Panc1 (cell line): Measurements from ENCODE around the gene CDH8. TPM values are rescaled to one million over a fixed set of nuclear protein-coding genes. Genes with fewer than 3 reads are reported as not detected.

Experiments used
- ATAC-seq: fragments of 200-7000 bp; cut with Tn5 transposase; 2 replicates; pipeline ENCODE4 v1.9.1; 2020; ENCODE audit warnings: mild to moderate bottlenecking, moderate library complexity
- BruUV-seq: library from RNA; stranded (reverse); fragments of 400-500 nt; replicated peaks from 2 replicates; lab custom pipeline; 2021; lab: Mats Ljungman, UMichigan
- CTCF ChIA-PET: fragments of 300-600 bp; sonication (Branson Sonifier 250); formaldehyde crosslinking; loops from one replicate; lab custom pipeline; 2022; ENCODE audit warnings: antibody characterized with exemption; lab: Charles Lee
- POLR2A ChIA-PET: fragments of 300-600 bp; sonication (Branson Sonifier 250); formaldehyde crosslinking; loops from one replicate; lab custom pipeline; 2022; ENCODE audit warnings: antibody characterized with exemption; lab: Charles Lee
- DNase-seq: peaks from one replicate; pipeline ENCODE4 v3.0.0-alpha.2; 2010; ENCODE audit warnings: low read depth, low spot score
- H3K27ac ChIP-seq: 2 replicates; pipeline ENCODE4 v1.5.1; 2011; ENCODE audit warnings: mild to moderate bottlenecking, low read length, inconsistent platforms
- H3K27me3 ChIP-seq: fragments of 200-500 bp; sonication (Bioruptor generic); 2 replicates; pipeline ENCODE4 v1.6.0; 2014; ENCODE audit warnings: low read length, inconsistent platforms; ENCODE audit not compliant: control insufficient read depth, insufficient read depth
- H3K36me3 ChIP-seq: fragments of 200-500 bp; sonication (Bioruptor generic); 2 replicates; pipeline ENCODE4 v1.5.1; 2014; ENCODE audit warnings: inconsistent platforms, mild to moderate bottlenecking, low read length, moderate library complexity; ENCODE audit not compliant: control insufficient read depth, insufficient read depth
- H3K4me1 ChIP-seq: 2 replicates; pipeline ENCODE4 v1.5.1; 2011; ENCODE audit warnings: inconsistent platforms, mild to moderate bottlenecking, low read length, moderate library complexity; ENCODE audit not compliant: control insufficient read depth, insufficient read depth
- H3K4me3 ChIP-seq, 2 experiments: 2 replicates each; pipeline ENCODE4 v1.5.1; 2011 to 2012; ENCODE audit warnings: low read depth in 2 of 2, low read length in 2 of 2, mild to moderate bottlenecking in 2 of 2, inconsistent platforms in 1 of 2, moderate library complexity in 1 of 2
- H3K9me3 ChIP-seq: fragments of 200-500 bp; sonication (Bioruptor generic); 2 replicates; pipeline ENCODE4 v1.5.1; 2014; ENCODE audit warnings: low read depth, mild to moderate bottlenecking, inconsistent platforms, low read length, moderate library complexity; ENCODE audit not compliant: control insufficient read depth, insufficient read depth
- CTCF ChIP-seq: fragments of 450-650 bp; IDR thresholded peaks from 2 replicates; pipeline ENCODE4 v1.5.1; 2017; ENCODE audit warnings: mild to moderate bottlenecking
- POLR2AphosphoS5 ChIP-seq: IDR thresholded peaks from 2 replicates; pipeline ENCODE4 v1.6.1; 2012; ENCODE audit warnings: mild to moderate bottlenecking, low read depth, low read length, moderate library complexity
- REST ChIP-seq, 2 experiments: IDR thresholded peaks; 2 replicates each; pipeline ENCODE4 v1.6.1; 2011 to 2012; ENCODE audit warnings: low read depth in 2 of 2, control low read depth in 1 of 2, low read length in 1 of 2, mild to moderate bottlenecking in 1 of 2, moderate library complexity in 1 of 2; ENCODE audit not compliant: insufficient read depth in 1 of 2
- SIN3A ChIP-seq: IDR thresholded peaks from 2 replicates; pipeline ENCODE4 v1.6.1; 2012; ENCODE audit warnings: low read depth, mild to moderate bottlenecking, low read length, moderate library complexity, borderline replicate concordance; ENCODE audit not compliant: insufficient read depth
- TCF7L2 ChIP-seq: IDR thresholded peaks from 2 replicates; pipeline ENCODE4 v1.6.1; 2011; ENCODE audit warnings: mild to moderate bottlenecking, low read depth, low read length, inconsistent platforms
- in situ Hi-C: cut with HindIII; loops from 2 replicates; pipeline ENCODE4 v1.10.0; 2016; ENCODE audit warnings: low sequenced_read_pairs, low pct_unique_long_range_greater_than_20kb
- intact Hi-C: fragments of 100-400 bp; cut with micrococcal nuclease; formaldehyde crosslinking; loops from one replicate; pipeline ENCODE4 v1.10.0; 2022; ENCODE audit not compliant: unreplicated experiment
- total RNA-seq: library from RNA; stranded (reverse); gene quantifications from one replicate; pipeline ENCODE4 v1.2.1, GENCODE V29; 2021; ENCODE audit not compliant: unreplicated experiment

Gene CDH8
- total RNA-seq, 1 experiment from 2014 or later, result 0.21 TPM

DNA sequence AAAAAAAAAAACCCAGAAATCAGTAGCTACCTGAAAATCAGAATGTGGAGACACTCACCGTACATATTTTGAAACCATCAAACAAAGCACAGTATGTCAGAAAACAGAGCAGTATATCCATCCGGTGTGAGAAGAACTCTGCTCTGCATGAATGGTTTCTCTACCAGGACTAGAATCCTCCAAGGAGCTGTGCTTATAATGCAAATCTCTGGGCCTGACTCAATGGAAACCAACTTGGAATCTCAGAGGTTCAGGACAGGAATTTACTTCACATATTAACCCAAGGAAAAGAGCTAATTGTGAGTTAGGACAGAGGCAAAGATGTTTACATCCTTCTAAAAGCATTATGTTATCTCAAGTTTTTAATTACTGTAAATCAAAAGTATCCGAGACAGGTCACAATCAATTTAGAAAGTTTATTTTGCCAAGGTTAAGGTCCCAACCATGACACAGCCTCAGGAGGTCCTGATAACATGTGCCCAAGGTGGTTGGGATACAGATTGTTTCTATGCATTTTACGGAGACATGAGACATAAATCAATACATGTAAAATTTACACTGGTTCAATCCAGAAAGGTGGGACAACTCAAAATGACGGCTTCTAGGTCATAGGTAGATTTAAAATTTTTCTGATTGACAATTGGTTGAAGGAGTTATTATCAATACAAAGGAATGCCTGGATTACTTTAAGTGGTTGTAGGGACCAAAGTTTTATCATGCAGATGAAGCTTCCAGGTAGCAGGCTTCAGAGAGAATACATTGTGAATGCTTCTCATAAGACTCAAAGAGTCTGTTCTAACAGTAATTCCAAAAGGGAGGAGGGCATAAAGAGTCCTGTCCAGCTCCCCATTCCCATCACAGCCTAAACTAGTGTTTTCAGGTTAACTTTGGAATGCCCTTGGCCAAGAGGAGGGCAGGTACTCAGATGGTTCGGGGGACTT is 164.1 kb downstream of the CDH8 start:
- TF ChIP-seq CTCF (no peak), REST (IDR thresholded peaks at IDR 0.05; ENCODE audit: insufficient read depth in 1 of 2, low read depth in 2 of 2, low read length in 1 of 2) (no peak), TCF7L2 (no peak), SIN3A (no peak), POLR2AphosphoS5 (no peak)
- H3K4me1 ChIP-seq, result no peaks in the 10 kb centered on the region
- H3K27ac ChIP-seq, result no peak overlapping the region
- ChIA-PET POLR2A (no interaction called here), CTCF (no interaction called here)
- intact Hi-C loops (no loop called here), in situ Hi-C loops (no loop called here)
- no peaks in the 10 kb centered on the region for H3K36me3 ChIP-seq
- no peaks in the 10 kb centered on the region for H3K27me3 ChIP-seq
- no peaks in the 10 kb centered on the region for H3K9me3 ChIP-seq
- no peak overlapping the region for H3K4me3 ChIP-seq
- no peak for ATAC-seq
- BruUV-seq, result no TSS peak
- DNase-seq, result no peak

DNA sequence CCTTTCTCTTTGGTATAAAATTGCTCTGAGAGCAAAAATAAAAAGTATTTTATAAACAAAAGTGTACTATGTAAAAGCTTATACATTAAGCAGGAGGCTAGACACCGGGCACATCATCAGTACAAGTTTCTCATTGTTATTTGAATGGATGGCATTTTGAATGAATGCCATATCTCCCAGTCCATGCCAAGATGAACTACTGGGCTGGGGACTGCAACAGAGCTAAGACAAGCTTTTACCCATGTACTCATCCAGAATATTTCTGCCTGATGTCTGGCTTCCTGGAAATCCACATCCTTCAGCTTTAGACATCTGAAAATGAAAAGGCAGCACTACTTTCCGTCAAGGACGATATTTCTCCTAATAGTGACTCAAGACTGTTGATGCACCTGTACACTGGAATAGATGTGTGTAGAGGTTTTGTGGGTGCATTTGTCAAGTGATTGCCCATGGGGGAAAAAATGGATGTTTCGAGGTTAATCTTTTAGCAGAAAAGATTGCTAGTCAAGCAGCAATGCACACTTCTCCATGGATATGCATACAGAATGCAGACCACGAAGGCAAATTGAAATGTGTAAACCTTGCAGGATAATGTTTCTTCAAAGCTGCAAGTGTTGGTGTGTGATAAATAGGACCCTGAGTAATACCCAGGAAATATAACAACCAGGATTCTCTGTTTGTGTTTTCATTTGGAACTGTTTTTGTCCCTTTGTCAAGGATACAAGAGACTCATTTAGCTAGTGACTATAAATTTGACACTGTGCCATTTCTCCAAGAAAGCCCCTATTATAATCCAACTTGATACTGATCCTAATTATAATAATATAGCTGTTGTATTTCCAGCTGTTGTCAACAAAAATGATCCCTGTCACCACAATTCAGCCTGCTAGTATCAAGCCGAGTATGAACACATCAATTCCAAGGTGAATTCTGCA is 173.8 kb downstream of the CDH8 start:
- Histone ChIP-seq H3K27ac (no peak overlapping the region), H3K4me3 (no peak overlapping the region), H3K36me3 (no peaks in the 10 kb centered on the region), H3K4me1 (no peaks in the 10 kb centered on the region), H3K9me3 (no peaks in the 10 kb centered on the region), H3K27me3 (no peaks in the 10 kb centered on the region)
- DNase-seq (no peak), ATAC-seq (no peak)
- CTCF ChIA-PET, result no interaction called here
- no TSS peak for BruUV-seq
- POLR2A ChIA-PET, result no interaction called here
- TF ChIP-seq CTCF, result no peak
- TF ChIP-seq REST (IDR thresholded peaks at IDR 0.05; ENCODE audit: insufficient read depth in 1 of 2, low read depth in 2 of 2, low read length in 1 of 2), result no peak
- TF ChIP-seq SIN3A, result no peak
- no peak for TF ChIP-seq POLR2AphosphoS5
- TF ChIP-seq TCF7L2, result no peak
- intact Hi-C loops, result no loop called here
- in situ Hi-C loops, result no loop called here
